ENCODE results near the gene COL25A1. TPM values are rescaled to one million over a fixed set of nuclear protein-coding genes. Genes with fewer than 3 reads are reported as not detected.
"Not testable (repeated sequence)": the region's sequence is repeated elsewhere in the genome, so short reads cannot be mapped to it uniquely, and the experiment has no call there.

COL25A1 gene
- total RNA-seq, 1 donor from 2014 or later, result 0.37 TPM

DNA sequence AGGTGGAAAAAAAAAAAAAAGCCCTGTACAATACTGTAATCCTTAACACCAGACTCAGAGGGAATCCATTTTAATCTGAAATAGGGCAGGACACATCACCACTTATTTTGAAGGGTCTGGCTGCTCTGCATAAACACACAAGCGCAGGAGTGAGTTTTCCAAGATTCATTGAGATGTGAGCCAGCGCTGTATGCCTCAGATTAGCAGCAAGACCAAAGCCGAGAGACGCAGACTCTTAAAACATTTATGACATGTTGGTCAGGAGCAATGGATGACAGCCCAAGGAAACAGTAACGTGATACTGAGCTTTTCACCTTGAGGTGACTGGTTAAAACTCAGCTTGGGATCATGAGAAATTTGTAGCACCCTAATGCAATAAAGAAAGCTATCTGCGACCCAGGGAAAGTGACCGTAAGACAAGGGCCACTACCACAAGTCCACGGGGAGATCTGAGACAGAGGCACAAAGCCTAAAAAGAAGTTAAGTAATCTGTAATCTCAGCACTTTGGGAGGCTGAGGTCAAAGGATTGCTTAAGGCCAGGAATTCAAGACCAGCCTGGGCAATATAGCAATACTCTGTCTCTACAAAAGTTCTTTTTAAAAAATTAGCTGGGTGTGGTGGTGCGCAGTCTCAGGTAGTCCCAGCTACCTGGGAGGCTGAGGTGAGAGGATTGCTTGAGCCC lies 210.6 kb downstream of the COL25A1 start:
- no peak for DNase-seq
- ATAC-seq, result peak; percentile 46
- intact Hi-C loops (cut with micrococcal nuclease), result no loop called here

DNA sequence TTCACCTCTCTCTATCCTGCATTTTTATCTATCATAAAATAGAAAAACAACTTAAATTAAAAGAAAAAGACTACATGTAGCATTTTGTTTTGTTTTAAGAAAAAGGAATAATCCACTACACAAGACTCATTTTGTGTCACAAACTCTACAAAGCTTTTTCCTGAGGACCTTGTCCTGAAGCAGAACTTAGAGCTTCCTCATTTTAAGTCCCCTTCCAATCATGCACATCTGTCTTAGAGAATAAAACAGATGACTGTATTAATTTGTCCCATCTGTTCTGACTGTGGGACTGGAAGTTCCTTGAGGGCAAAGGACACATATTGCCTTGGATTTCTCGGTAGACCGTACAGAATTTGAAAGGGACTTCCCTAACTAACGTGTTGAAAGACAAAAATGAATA lies 218.5 kb downstream of the COL25A1 start:
- intact Hi-C loops (cut with micrococcal nuclease), result no loop called here
- DNase-seq, result no peak
- ATAC-seq, result no peak

DNA sequence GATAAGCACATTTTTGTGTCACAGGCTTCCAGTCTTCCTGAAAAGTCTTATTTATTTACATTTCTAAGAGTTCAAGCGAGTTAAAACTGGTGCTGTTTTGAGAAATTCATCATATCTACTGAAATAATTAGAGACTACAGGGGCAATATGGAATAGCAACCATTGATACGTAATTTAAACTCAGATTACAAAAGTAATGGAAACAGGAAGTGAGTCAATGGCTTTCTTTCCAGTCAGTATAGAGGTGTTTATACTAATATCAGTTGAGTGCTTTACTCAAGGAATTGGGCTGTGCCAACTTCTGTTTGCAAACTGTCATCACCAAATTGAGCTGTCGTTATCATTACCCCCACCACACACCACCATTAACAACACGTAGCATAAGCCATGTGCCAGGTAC lies 222.7 kb downstream of the COL25A1 start:
- intact Hi-C loops (cut with micrococcal nuclease), result no loop called here
- DNase-seq (no peak), ATAC-seq (no peak)

DNA sequence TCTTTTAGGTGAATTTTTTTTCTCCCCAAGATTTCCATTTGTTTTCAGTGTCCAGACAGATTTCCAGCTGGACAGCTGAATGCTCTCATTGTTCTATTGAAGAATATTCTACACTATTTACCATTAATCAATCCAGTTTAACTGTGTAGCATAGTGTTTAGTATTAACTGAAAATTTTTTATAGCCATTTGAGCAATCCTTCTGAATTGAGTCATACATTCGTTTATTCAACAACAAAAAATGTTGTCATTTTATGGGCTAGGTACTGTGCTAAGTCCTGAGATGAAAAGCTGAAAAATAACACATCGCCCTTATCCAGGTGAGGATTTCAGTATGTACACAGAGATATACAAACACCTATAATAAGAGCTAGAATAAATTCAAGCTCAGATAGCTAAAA lies 223.3 kb downstream of the COL25A1 start:
- intact Hi-C loops (cut with micrococcal nuclease), result no loop called here
- ATAC-seq (no peak), DNase-seq (no peak)

DNA sequence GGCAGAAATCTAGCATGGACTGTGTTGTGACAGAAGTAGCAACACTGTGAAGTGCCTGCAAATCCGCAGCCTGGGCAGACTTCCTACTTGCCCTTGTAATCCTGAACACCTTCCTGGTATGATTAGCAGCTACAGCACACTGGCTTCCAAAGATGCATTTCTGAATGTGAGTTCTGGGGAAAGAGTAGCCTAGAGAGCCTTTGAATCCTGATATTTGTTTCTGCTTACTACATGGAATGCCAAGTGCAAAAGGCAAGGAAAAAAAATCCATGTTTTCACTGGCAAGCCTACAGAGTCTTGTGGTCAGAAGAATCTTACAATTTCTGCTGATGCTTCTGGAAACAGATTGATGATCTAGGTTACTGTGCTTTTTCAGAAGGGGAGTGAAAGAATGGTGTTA lies 223.7 kb downstream of the COL25A1 start:
- ATAC-seq (peak; percentile 61), DNase-seq (no peak)
- intact Hi-C loops (cut with micrococcal nuclease), result no loop called here

DNA sequence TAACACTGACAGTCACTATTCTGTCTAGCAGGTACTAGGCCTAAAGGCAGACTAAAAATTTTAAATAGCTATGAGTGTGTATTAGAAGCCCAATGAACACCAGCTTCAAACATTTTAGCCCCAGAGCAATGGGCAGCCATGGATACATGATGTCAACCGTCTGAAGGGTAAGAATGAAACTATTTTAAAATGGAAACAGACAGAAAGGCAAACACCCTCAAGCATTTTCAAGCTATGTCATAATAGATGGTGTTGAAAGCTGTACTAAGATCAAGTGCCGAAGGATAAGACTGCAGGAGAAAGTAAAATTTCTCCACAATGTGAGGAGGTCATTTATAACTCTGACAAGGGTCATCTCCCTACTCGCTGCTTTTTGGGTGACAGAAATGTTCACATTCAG lies 225.0 kb downstream of the COL25A1 start:
- intact Hi-C loops (cut with micrococcal nuclease), result no loop called here
- no peak for ATAC-seq
- no peak for DNase-seq

DNA sequence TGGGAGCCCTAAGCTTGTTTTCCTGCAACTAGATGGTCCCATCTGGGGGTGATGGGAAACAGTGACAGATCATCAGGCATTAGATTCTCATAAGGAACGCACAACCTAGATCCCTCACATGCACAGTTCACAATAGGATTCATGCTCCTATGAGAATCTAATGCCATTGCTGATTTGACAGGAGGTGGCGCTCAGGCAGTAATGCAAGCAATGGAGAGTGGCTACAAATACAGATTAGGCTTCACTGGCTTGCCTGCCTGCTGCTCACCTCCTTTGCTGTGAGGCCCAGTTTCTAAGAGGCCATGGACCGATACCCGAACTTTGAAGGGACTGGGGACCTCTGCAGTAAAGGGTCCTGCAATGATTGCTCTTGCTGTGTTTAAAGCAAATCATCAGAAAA lies 225.7 kb downstream of the COL25A1 start:
- intact Hi-C loops (cut with micrococcal nuclease); DNase-seq; ATAC-seq: not testable (repeated sequence)

DNA sequence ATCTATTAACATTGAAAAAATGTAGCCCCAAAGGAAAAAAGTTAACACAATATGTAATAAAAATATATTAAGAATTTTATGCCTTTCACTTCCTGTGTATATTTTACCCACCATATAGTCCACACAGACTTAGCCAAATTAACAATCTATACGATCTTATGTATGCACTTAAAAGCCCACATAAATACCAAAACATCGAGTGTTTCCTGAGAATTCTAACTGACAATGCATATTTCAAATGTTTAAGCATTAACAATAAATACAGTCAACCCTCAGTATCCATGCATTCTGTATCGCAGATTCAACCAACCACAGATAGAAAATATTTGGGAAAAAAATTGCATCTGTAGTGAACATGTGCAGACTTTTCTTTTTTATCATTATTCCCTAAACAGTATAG lies 226.8 kb downstream of the COL25A1 start:
- intact Hi-C loops (cut with micrococcal nuclease), result no loop called here
- DNase-seq (no peak), ATAC-seq (no peak)

DNA sequence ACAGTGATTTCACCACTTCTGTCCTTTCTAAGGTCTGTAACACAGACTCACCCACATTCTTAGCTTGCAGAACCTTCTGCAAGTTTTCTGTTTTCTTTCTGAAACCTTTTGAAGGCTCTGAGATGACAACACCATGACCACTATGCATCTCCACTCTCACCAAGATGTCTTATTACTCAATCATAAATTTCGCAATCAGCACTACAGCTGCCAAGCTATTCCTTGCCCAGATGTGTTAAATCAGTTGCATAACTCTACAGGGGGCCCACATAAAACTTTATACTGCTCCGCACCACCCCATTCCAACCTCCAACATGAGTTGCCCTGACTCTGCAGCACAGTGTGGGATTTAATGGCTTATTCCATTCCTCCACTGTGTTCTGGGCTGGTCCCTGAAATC lies 229.9 kb downstream of the COL25A1 start:
- DNase-seq (no peak), ATAC-seq (peak; percentile 92)
- intact Hi-C loops (cut with micrococcal nuclease), result no loop called here

DNA sequence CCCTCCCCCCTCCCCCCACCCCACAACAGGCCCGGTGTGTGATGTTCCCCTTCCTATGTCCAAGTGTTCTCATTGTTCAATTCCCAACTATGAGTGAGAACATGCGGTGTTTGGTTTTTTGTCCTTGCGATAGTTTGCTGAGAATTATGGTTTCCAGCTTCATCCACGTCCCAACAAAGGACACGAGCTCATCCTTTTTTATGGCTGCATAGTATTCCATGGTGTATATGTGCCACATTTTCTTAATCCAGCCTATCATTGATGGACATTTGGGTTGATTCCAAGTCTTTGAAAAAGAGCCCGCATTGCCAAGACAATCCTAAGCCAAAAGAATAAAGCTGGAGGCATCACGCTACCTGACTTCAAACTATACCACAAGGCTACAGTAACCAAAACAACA lies 231.8 kb downstream of the COL25A1 start:
- ATAC-seq; DNase-seq; intact Hi-C loops (cut with micrococcal nuclease): not testable (repeated sequence)

DNA sequence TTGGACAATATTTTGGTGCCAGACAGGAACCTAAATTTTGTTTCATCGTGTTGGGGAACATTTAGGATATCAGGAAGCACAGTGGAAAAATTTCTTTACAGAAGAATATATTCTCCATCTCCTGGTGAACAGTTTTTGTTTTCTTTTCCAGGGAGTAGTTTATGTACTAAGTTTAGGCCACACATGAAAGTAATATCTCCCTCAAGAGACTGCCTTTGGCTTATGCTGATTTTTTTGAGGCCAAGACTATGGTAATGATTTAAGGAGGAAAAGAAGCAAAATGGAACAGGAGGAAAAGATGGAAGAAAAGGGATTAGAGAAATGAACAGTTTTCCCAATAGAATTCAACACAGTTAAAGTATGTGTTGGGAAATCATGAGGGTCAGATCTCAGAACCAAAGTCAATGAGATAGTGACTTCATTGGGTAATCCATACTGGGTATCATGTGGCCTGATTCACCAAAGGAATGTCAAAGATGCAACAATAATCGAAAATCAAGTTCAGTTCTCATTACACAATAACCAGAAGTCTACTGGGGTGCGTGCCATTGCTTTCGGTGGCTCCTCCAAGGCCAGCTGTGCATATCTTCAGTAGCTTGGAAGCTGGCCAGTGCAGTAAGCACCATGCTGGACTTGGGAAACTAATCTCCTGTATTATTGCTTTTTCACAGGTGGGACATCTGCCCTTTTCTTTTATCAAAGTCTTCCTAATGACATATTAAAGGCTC lies 234.8 kb downstream of the COL25A1 start:
- peak; percentile 78 for ATAC-seq
- DNase-seq, result peak; percentile 49
- intact Hi-C loops (cut with micrococcal nuclease), result no loop called here

DNA sequence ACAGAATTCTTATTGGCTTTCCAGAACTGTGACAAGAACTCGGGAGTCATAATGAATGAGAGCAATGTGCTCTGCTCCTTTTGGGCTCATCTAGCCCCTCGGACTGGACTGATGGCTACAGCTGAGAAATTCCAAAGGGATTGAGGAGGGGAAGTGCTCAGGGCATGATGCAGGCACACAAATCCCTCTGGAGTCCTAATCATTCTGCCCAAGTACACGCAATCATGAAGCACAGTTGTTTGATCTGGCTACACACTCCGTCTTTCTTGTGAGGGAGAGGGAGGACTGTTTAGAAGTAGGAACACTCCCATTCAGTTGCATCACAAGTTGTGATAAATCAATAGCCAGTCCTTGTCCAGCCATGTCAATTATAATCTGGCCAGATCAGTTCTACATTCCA lies 237.5 kb downstream of the COL25A1 start:
- intact Hi-C loops (cut with micrococcal nuclease), result no loop called here
- DNase-seq (no peak), ATAC-seq (no peak)

DNA sequence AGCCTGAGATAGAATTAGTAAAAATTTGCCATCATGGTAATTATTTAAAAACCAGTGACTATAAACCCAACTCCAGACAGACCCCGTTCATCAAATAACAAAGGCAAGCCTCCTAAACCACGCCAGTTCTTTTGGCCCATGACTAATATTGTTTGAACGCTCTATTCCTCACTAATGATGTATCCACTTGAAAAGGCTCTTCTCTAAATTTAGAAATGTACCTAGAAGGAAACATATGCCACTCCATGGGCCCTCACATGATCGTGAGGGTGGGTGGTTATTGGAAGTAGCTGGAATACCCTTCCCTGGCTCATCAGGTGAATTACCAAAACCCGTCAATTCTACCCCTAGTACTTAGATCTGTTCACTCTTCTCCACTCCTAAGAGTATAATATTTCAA lies 249.2 kb downstream of the COL25A1 start:
- DNase-seq (no peak), ATAC-seq (no peak)
- intact Hi-C loops (cut with micrococcal nuclease), result no loop called here

DNA sequence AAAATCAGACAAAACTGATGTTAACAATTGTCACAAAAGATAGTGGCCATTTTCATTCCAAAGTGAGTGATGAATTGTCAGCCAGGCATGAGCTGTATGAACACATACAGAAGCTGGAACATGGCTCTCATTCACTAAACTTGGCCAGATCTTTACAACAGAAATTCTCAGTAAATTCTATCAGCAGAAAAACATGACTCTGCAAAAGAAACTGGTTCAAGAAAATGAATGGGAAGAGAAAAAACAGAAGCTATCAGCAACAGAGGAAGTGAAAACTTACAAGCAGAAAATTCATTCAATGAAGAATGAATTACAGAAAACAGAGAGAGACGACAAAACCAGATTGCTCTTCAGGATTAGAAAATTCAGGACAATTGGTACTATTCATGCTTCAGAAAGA lies 249.6 kb downstream of the COL25A1 start:
- DNase-seq, result no peak
- no peak for ATAC-seq
- intact Hi-C loops (cut with micrococcal nuclease), result no loop called here

DNA sequence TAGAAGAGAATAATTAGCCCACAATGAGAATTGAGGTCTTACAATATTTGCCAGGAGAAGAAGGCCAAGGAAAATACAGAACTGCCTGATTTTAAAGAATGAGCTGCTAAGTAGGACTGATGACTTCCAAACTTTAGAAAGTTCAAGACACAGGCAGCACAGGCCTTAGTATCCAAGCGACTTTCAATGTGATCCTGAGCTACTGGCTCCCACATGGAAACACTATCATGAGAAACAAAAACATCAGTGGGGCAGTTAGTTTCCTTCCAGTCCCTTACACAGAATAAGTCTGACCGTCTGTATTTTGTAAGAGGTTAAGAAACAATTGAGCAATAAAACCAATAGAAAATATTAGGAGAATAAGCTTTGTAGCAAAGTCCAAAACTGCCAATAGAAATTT lies 251.4 kb downstream of the COL25A1 start:
- ATAC-seq, result no peak
- DNase-seq, result no peak
- intact Hi-C loops (cut with micrococcal nuclease), result no loop called here

DNA sequence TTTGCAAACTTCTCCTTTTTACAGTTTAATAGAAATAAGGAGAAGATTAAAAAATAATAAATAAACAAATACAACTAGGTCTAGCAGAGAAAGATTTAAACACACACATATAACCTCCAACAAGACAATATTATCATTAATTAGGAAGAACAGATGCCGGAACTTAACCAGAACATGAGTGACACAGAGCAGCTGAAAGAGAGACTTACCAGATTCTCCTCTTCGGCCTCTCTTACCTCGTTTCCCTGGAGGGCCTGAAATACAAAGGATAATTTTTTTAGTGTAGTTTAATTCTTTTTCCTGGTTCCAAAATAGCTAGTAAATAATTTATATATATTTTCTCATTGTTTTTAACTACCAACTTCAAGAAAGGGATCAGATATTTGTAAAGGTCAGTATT lies 252.5 kb downstream of the COL25A1 start:
- no peak for DNase-seq
- no peak for ATAC-seq
- intact Hi-C loops (cut with micrococcal nuclease), result no loop called here

DNA sequence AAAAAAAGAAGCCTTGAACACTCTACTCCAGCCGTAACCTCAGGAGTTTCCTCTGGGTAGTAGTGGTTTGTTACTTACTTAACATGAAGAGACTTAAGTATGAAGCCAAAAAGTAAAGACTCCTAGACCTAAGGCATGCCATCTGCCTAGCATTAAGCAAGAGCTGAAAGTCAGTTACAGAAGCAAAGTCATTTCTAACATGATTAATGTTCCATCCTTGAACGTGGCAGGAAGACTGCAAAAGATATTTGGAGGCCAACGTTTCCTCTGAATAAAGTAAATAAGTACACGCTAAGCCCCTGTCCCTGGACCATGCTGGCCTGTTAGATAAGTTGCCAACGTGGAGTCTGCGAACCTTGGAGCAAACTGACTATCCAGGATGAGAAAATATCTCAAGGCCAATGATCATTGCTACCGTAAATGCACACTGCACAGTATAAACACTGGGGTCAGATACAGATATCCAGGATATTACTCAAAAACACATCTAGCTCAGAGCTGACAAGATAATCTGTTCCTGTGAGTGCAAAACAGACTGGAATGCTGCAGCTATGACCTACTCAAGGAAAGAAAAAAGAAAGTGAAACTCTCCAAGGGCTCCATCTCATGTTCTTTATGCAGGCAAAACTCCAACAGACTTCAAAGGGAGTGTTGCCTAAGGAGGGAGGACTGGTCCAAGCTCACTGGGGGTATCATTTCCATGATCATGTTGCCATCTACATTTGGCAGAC lies 255.8 kb downstream of the COL25A1 start:
- ATAC-seq, result peak; percentile 65
- intact Hi-C loops (cut with micrococcal nuclease), result no loop called here

DNA sequence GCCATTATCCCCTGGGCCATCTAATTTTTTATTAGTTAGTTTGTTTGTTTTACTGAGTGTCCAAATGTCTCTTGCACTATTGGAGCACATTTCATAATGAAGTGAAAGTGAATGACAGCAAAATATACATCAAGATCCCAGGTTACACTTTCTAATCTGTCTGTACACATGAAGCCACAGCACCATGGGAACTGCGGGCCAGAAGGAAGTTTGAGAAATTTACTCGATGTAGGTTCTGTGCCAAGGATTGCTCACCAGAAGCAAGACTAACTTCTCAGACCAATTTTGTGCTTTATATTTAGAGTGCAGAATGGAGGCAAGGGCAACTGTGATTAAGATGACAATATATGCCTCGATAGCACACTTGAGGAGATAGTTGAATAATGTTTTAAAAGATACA lies 258.0 kb downstream of the COL25A1 start:
- ATAC-seq, result no peak
- intact Hi-C loops (cut with micrococcal nuclease), result no loop called here
- no peak for DNase-seq

More for the DNA sequence above, 255.8 kb downstream of the COL25A1 start:
- DNase-seq, result no peak

DNA sequence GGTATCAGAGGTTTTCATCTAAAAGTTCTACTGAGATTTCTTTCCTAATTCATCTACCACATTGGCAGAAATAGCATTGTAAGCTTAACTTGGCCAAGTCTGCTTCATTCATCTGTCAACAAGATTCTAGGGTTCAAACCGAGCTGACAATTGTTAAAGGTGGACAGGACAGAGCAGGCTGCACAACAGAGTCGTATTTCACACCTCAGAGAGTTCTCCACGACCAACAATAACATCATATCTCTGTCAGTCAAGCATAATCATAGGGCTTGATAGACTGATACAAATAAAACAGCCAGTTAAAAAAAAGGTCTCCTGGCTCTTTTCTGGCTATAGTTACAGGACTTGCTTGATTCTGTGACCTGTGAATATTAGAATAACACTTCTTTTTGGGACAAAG lies 259.2 kb downstream of the COL25A1 start:
- no peak for DNase-seq
- no peak for ATAC-seq
- intact Hi-C loops (cut with micrococcal nuclease), result no loop called here
